Activated CD8-positive, alpha-beta memory T cell treated with anti-CD3 and anti-CD28 coated beads for 24 hours (primary cell): Measurements from ENCODE around the gene GRIK5.
A peak's percentile ranks its signal among the peaks of the same experiment; 100 is the strongest.
"Not testable (repeated sequence)": the region's sequence is repeated elsewhere in the genome, so short reads cannot be mapped to it uniquely, and the experiment has no call there.

Experiments
- DNase-seq: peaks from one replicate; pipeline ENCODE4 v3.0.0-alpha.2; 2020

The GRIK5 gene

GRCh38 chr19:42069619-42070351 lies at the start of gene GRIK5:
GRIK5 (minus strand) TSS chr19:42070206; CDS start chr19:42065770, 4,436 bp downstream.
- no peak for DNase-seq

- no peak for DNase-seq
Measured at GRCh38 chr19:42117076-42117475, 47.1 kb upstream of the GRIK5 start.

GRCh38 chr19:42116308-42117075 lies 46.5 kb upstream of the GRIK5 start:
- DNase-seq, result no peak

- no peak for DNase-seq
Measured at GRCh38 chr19:42115705-42116104, 45.7 kb upstream of the GRIK5 start.

- no peak for DNase-seq
Measured at GRCh38 chr19:42115219-42115618, 45.2 kb upstream of the GRIK5 start.

- DNase-seq, result no peak
Measured at GRCh38 chr19:42114412-42114811, 44.4 kb upstream of the GRIK5 start.

- no peak for DNase-seq
Measured at GRCh38 chr19:42113641-42114348, 43.8 kb upstream of the GRIK5 start.

GRCh38 chr19:42111811-42112210 lies 41.8 kb upstream of the GRIK5 start:
- DNase-seq, result no peak

- DNase-seq, result no peak
Measured at GRCh38 chr19:42111384-42111783, 41.4 kb upstream of the GRIK5 start.

- no peak for DNase-seq
Measured at GRCh38 chr19:42110658-42111057, 40.7 kb upstream of the GRIK5 start.

GRCh38 chr19:42109896-42110295 lies 39.9 kb upstream of the GRIK5 start:
- no peak for DNase-seq

- peak; percentile 95 for DNase-seq
Measured at GRCh38 chr19:42108527-42109389, 38.8 kb upstream of the GRIK5 start.

GRCh38 chr19:42105368-42105767 lies 35.4 kb upstream of the GRIK5 start:
- no peak for DNase-seq

- DNase-seq, result no peak
Measured at GRCh38 chr19:42102877-42103276, 32.9 kb upstream of the GRIK5 start.

- DNase-seq, result not testable (repeated sequence)
Measured at GRCh38 chr19:42100241-42100640, 30.2 kb upstream of the GRIK5 start.

GRCh38 chr19:42099336-42099925 lies 29.4 kb upstream of the GRIK5 start:
- no peak for DNase-seq

GRCh38 chr19:42098781-42099180 lies 28.8 kb upstream of the GRIK5 start:
- DNase-seq, result no peak

- DNase-seq, result no peak
Measured at GRCh38 chr19:42097461-42097860, 27.5 kb upstream of the GRIK5 start.

GRCh38 chr19:42096255-42096837 lies 26.3 kb upstream of the GRIK5 start:
- no peak for DNase-seq

- DNase-seq, result no peak
Measured at GRCh38 chr19:42095814-42096230, 25.8 kb upstream of the GRIK5 start.

GRCh38 chr19:42095142-42095813 lies 25.3 kb upstream of the GRIK5 start:
- DNase-seq, result no peak
